Measurements from ENCODE around the gene ILRUN. TPM values are rescaled to one million over a fixed set of nuclear protein-coding genes. Genes with fewer than 3 reads are reported as not detected.

Gene ILRUN
- 34.1 and 39.9 TPM in 2 replicates for total RNA-seq

GRCh38 chr6:34696739-34697543 lies at the start of gene ILRUN:
Gene ILRUN, minus strand, starts transcription at chr6:34696767. Its CDS starts 164 bp downstream, at chr6:34696603.

Other genes with a start within 250 kb of the ILRUN start
- gene PACSIN1, start 230.7 kb downstream of the ILRUN start, total RNA-seq: not detected in 2 replicates
- under 0.01 TPM in 1 of 2 replicates, not detected in the other for gene SPDEF, start 140.4 kb downstream of the ILRUN start, total RNA-seq
- 32.1 and 79.8 TPM in 2 replicates for gene SNRPC, start 60.7 kb upstream of the ILRUN start, total RNA-seq
- 2.5 and 4.2 TPM in 2 replicates for gene BLTP3A, start 95.3 kb upstream of the ILRUN start, total RNA-seq
- gene TAF11, start 191.3 kb upstream of the ILRUN start, total RNA-seq: 17.2 and 26.6 TPM in 2 replicates
- gene ANKS1A, start 192.5 kb upstream of the ILRUN start, total RNA-seq: 7.9 and 9.0 TPM in 2 replicates